HepG2 (cell line): Measurements from ENCODE around the gene NEK5. TPM values are rescaled to one million over a fixed set of nuclear protein-coding genes. Genes with fewer than 3 reads are reported as not detected.

Experiments used
- CEBPB ChIP-seq: IDR thresholded peaks from 2 replicates; pipeline ENCODE4 v1.6.1; 2011; ENCODE audit warnings: low read depth, low read length, improper control_type of control experiment, borderline replicate concordance
- EED ChIP-seq: sonication (generic); formaldehyde crosslinking; IDR thresholded peaks from 2 replicates; pipeline ENCODE4 v1.5.0; 2020; ENCODE audit warnings: mild to moderate bottlenecking, missing genetic modification reagents
- FOXA1 ChIP-seq, 2 experiments: fragments of 450-650 bp in 1 of 2; sonication (generic) in 1 of 2; formaldehyde crosslinking in 1 of 2; IDR thresholded peaks; 2 replicates each; pipeline versions ENCODE4 v1.4.0 to v1.6.1; 2016 to 2020; ENCODE audit warnings: missing genetic modification reagents in 1 of 2
- FOXA3 ChIP-seq: IDR thresholded peaks from 2 replicates; pipeline ENCODE4 v1.6.1; 2016; ENCODE audit warnings: missing genetic modification reagents, missing compliant biosample characterization
- FOXO1 ChIP-seq: sonication (generic); formaldehyde crosslinking; IDR thresholded peaks from 2 replicates; pipeline ENCODE4 v1.4.0; 2020; ENCODE audit warnings: missing genetic modification reagents
- IRF2 ChIP-seq: IDR thresholded peaks from 2 replicates; pipeline ENCODE4 v1.6.1; 2018; ENCODE audit warnings: missing genetic modification reagents, missing compliant biosample characterization
- MED13 ChIP-seq: sonication (generic); formaldehyde crosslinking; IDR thresholded peaks from 2 replicates; pipeline ENCODE4 v1.5.0; 2020; ENCODE audit warnings: missing genetic modification reagents
- MTF1 ChIP-seq: sonication (generic); formaldehyde crosslinking; IDR thresholded peaks from 2 replicates; pipeline ENCODE4 v1.5.0; 2020; ENCODE audit warnings: missing genetic modification reagents
- PAWR ChIP-seq: sonication (generic); formaldehyde crosslinking; IDR thresholded peaks from 2 replicates; pipeline ENCODE4 v1.4.0; 2020; ENCODE audit warnings: missing genetic modification reagents, mild to moderate bottlenecking, borderline replicate concordance
- RBM22 ChIP-seq: fragments of 200-400 bp; formaldehyde crosslinking; optimal IDR thresholded peaks from 2 replicates; pipeline ENCODE3; 2017; ENCODE audit warnings: mild to moderate bottlenecking, low read length, moderate library complexity
- SAFB2 ChIP-seq: sonication (generic); formaldehyde crosslinking; IDR thresholded peaks from 2 replicates; pipeline ENCODE4 v1.5.1; 2020; ENCODE audit warnings: missing genetic modification reagents, low read depth, mild to moderate bottlenecking, borderline replicate concordance
- ZFP91 ChIP-seq: sonication (generic); formaldehyde crosslinking; IDR thresholded peaks from 2 replicates; pipeline ENCODE4 v1.9.0; 2022; ENCODE audit warnings: missing genetic modification reagents, mild to moderate bottlenecking, borderline replicate concordance
- ZNF616 ChIP-seq: sonication (generic); formaldehyde crosslinking; IDR thresholded peaks from 2 replicates; pipeline ENCODE4 v1.5.0; 2020; ENCODE audit warnings: low read depth, mild to moderate bottlenecking, missing genetic modification reagents
- ZNF687 ChIP-seq: sonication (generic); formaldehyde crosslinking; IDR thresholded peaks from 2 replicates; pipeline ENCODE4 v1.5.1; 2020; ENCODE audit warnings: mild to moderate bottlenecking, missing genetic modification reagents, moderate library complexity
- polyA plus RNA-seq, 8 experiments: library from polyadenylated mRNA; depleted of rRNA in 3 of 8; stranded (reverse) in 7 of 8; unstranded in 1 of 8; fragments of >200 nt; fragmentation: Illumina TruSeq in 4 of 8; extraction: Trizol in 4 of 8; gene quantifications; 2 replicates each; pipeline versions ENCODE4 v1.2.1 to v1.2.3, GENCODE V29; 2011 to 2016; ENCODE audit warnings: low read depth in 4 of 8, missing spikeins in 1 of 8, mixed read lengths in 1 of 8; ENCODE audit not compliant: insufficient read depth in 1 of 8
- total RNA-seq, 5 experiments: library from RNA; depleted of rRNA; stranded (reverse); fragments of >200 nt; fragmentation: Illumina TruSeq; extraction: Trizol; gene quantifications; 2 replicates each; pipeline ENCODE4 v1.2.3, GENCODE V29; 2016; ENCODE audit warnings: low read depth in 1 of 5
- TF ChIP-seq, protein P1 (sequence below): sonication (generic); formaldehyde crosslinking; IDR thresholded peaks from 2 replicates; pipeline ENCODE4 v1.4.0; 2020; ENCODE audit warnings: missing genetic modification reagents, borderline replicate concordance
- TF ChIP-seq, protein P2 (sequence below): sonication (generic); formaldehyde crosslinking; IDR thresholded peaks from 2 replicates; pipeline ENCODE4 v1.9.0; 2021; ENCODE audit warnings: missing genetic modification reagents, mild to moderate bottlenecking, borderline replicate concordance
- TF ChIP-seq, protein P3 (sequence below): IDR thresholded peaks from 2 replicates; pipeline ENCODE4 v1.6.1; 2016

NEK5 gene
- total and polyA plus RNA-seq, 2 of the 13 experiments (the other 11 are each of a cell fraction or from before 2014, with no cell fraction given), result 0.12 to 0.22 TPM

DNA sequence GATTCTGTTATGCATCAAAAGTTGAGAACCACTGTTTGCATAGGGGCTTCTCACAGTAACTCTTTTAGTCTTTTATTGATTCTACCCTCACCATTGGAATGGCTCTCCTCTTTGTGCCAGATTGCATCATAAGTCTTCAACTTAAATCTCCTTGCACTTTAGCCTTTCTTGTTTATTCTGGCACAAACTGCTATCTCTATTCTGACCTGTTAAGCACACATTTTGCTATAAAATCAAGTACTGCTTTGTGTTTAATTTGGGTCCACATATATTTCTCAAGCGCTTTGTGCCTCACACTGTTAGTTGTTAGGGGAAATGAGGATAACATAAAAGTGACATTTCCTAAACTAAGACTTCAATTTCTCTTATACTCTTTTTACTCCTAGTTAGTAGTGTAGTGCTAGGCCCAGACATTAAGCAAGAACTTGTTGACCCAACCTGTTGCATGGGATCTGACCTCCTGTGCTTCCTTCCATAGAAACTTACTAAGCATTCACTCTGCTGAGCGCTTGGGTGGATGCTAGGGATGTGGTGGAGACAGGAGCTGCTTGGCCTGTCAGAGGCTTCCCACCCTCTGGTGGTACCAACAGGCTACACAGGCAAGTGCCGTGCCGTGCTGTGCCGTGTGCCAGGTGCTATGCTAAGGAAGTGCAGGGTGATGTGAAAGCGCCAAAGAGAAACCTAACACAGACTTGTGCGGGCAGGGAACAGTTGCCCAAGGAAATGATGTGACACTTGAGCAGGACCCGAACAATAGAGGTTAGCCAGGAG, 103.2 kb downstream of the NEK5 start (continued):
- TF ChIP-seq FOXO1 (CRISPR knock-in tag) (peak; percentile 62), PAWR (CRISPR knock-in tag) (no peak), ZNF687 (CRISPR knock-in tag) (peak; percentile 86), ZFP91 (peak; percentile 54; the same call in 1 of the 2 replicates), MED13 (CRISPR knock-in tag) (peak; percentile 60; the same call in 1 of the 2 replicates), EED (no peak), CEBPB (peak; percentile 97), FOXA1 (IDR thresholded peaks at IDR 0.05) (peak; percentile 78), FOXA1 (CRISPR knock-in tag; IDR thresholded peaks at IDR 0.05) (peak; percentile 92), MTF1 (CRISPR knock-in tag) (no peak), IRF2 (CRISPR knock-in tag) (0 out of 2 replicates have a peak, but pooled peaks have one; percentile 31), SAFB2 (CRISPR knock-in tag) (0 out of 2 replicates have a peak, but pooled peaks have one; percentile 78), ZNF616 (0 out of 2 replicates have a peak, but pooled peaks have one; percentile 36), FOXA3 (CRISPR knock-in tag) (peak; percentile 93), RBM22 (peak; percentile 72)
- TF ChIP-seq, protein P1, sequence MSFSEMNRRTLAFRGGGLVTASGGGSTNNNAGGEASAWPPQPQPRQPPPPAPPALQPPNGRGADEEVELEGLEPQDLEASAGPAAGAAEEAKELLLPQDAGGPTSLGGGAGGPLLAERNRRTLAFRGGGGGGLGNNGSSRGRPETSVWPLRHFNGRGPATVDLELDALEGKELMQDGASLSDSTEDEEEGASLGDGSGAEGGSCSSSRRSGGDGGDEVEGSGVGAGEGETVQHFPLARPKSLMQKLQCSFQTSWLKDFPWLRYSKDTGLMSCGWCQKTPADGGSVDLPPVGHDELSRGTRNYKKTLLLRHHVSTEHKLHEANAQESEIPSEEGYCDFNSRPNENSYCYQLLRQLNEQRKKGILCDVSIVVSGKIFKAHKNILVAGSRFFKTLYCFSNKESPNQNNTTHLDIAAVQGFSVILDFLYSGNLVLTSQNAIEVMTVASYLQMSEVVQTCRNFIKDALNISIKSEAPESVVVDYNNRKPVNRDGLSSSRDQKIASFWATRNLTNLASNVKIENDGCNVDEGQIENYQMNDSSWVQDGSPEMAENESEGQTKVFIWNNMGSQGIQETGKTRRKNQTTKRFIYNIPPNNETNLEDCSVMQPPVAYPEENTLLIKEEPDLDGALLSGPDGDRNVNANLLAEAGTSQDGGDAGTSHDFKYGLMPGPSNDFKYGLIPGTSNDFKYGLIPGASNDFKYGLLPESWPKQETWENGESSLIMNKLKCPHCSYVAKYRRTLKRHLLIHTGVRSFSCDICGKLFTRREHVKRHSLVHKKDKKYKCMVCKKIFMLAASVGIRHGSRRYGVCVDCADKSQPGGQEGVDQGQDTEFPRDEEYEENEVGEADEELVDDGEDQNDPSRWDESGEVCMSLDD (CRISPR knock-in tag), result peak; percentile 59; the same call in 1 of the 2 replicates
- TF ChIP-seq, protein P2, sequence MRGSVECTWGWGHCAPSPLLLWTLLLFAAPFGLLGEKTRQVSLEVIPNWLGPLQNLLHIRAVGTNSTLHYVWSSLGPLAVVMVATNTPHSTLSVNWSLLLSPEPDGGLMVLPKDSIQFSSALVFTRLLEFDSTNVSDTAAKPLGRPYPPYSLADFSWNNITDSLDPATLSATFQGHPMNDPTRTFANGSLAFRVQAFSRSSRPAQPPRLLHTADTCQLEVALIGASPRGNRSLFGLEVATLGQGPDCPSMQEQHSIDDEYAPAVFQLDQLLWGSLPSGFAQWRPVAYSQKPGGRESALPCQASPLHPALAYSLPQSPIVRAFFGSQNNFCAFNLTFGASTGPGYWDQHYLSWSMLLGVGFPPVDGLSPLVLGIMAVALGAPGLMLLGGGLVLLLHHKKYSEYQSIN, result no peak
- TF ChIP-seq, protein P3, sequence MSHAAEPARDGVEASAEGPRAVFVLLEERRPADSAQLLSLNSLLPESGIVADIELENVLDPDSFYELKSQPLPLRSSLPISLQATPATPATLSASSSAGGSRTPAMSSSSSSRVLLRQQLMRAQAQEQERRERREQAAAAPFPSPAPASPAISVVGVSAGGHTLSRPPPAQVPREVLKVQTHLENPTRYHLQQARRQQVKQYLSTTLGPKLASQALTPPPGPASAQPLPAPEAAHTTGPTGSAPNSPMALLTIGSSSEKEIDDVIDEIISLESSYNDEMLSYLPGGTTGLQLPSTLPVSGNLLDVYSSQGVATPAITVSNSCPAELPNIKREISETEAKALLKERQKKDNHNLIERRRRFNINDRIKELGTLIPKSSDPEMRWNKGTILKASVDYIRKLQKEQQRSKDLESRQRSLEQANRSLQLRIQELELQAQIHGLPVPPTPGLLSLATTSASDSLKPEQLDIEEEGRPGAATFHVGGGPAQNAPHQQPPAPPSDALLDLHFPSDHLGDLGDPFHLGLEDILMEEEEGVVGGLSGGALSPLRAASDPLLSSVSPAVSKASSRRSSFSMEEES (CRISPR knock-in tag), result no peak
